HepG2 (cell line): ENCODE measurements around the gene ATP11B. TPM values are rescaled to one million over a fixed set of nuclear protein-coding genes. Genes with fewer than 3 reads are reported as not detected.

Experiments
- ATAC-seq: fragments of 200-7000 bp; cut with Tn5 transposase; 3 replicates; pipeline ENCODE4 v1.9.1; 2020; ENCODE audit warnings: mild to moderate bottlenecking, moderate library complexity
- BruUV-seq: library from RNA; stranded (reverse); fragments of 400-500 nt; replicated peaks from 2 replicates; lab custom pipeline; 2021; lab: Mats Ljungman, UMichigan
- CTCF ChIA-PET: fragments of 300-600 bp; formaldehyde crosslinking; extraction: SDS; loops from one replicate; lab custom pipeline; 2021; ENCODE audit warnings: low total read pairs, inconsistent platforms, low intra/inter-chr PET ratio; lab: Yijun Ruan, JAX
- POLR2A ChIA-PET: fragments of 350-600 bp; sonication (Branson Sonifier 250); formaldehyde crosslinking; loops from one replicate; lab custom pipeline; 2020; ENCODE audit warnings: antibody characterized with exemption, inconsistent platforms; lab: Yijun Ruan, JAX
- DNase-seq: peaks from one replicate; pipeline ENCODE4 v3.0.0-alpha.2; 2015; ENCODE audit warnings: low spot score
- FAIRE-seq: peaks from 3 replicates; lab custom pipeline; 2011; peaks lifted over from hg19 to GRCh38; lab: Jason Lieb, UNC
- H2AFZ ChIP-seq: one replicate; pipeline ENCODE4 v1.6.1; 2011; ENCODE audit warnings: low read length, inconsistent platforms
- H3K27ac ChIP-seq: fragments of 300-600 bp; 3 replicates; pipeline ENCODE4 v1.8.0; 2011; ENCODE audit warnings: mixed run types, mild to moderate bottlenecking, mixed read lengths, low read length, inconsistent platforms; ENCODE audit not compliant: insufficient read depth; ENCODE audit errors: extremely low read length
- H3K27me3 ChIP-seq, 2 experiments: fragments of 200-600 bp in 1 of 2; 2 replicates in 1 of 2; 3 replicates in 1 of 2; pipeline versions ENCODE4 v1.6.0 to v1.8.0; 2011; ENCODE audit warnings: low read length in 2 of 2, mild to moderate bottlenecking in 2 of 2, moderate library complexity in 2 of 2, inconsistent platforms in 1 of 2; ENCODE audit not compliant: insufficient read depth in 2 of 2, control insufficient read depth in 1 of 2
- H3K36me3 ChIP-seq, 2 experiments: fragments of 200-600 bp in 1 of 2; replicated peaks in 1 of 2; 2 replicates in 1 of 2; 3 replicates in 1 of 2; pipeline versions ENCODE4 v1.5.1 to v1.8.0; 2011; ENCODE audit warnings: low read length in 2 of 2, inconsistent platforms in 1 of 2; ENCODE audit not compliant: insufficient read depth in 2 of 2, control insufficient read depth in 1 of 2
- H3K4me1 ChIP-seq: 2 replicates; pipeline ENCODE4 v1.5.1; 2012; ENCODE audit warnings: low read length, inconsistent platforms; ENCODE audit not compliant: insufficient read depth
- H3K4me2 ChIP-seq: 2 replicates; pipeline ENCODE4 v1.6.0; 2011; ENCODE audit warnings: low read depth, low read length, inconsistent platforms
- H3K4me3 ChIP-seq, 3 experiments: fragments of 200-600 bp in 1 of 3; sonication (generic), shearing (Covaris generic) in 1 of 3; replicated peaks in 1 of 3; 2 replicates each; pipeline ENCODE4 v1.5.1; 2011 to 2016; ENCODE audit warnings: low read length in 3 of 3, inconsistent platforms in 2 of 3, low read depth in 2 of 3, mild to moderate bottlenecking in 2 of 3, control low read depth in 1 of 3, mixed read lengths in 1 of 3; ENCODE audit not compliant: insufficient read depth in 1 of 3
- H3K79me2 ChIP-seq: one replicate; pipeline ENCODE4 v1.6.1; 2011; ENCODE audit warnings: low read length, inconsistent platforms; ENCODE audit not compliant: insufficient read depth
- H3K9ac ChIP-seq: 2 replicates; pipeline ENCODE4 v1.6.0; 2011; ENCODE audit warnings: mild to moderate bottlenecking, low read depth, low read length, inconsistent platforms; ENCODE audit not compliant: insufficient read depth
- H3K9me3 ChIP-seq: 2 replicates; pipeline ENCODE4 v1.5.1; 2012; ENCODE audit warnings: mild to moderate bottlenecking, low read length
- H4K20me1 ChIP-seq: 2 replicates; pipeline ENCODE4 v1.6.0; 2011; ENCODE audit warnings: inconsistent platforms, mild to moderate bottlenecking, low read length, moderate library complexity; ENCODE audit not compliant: insufficient read depth
- ATF2 ChIP-seq: sonication (generic); formaldehyde crosslinking; IDR thresholded peaks from 2 replicates; pipeline ENCODE4 v1.4.0; 2020; ENCODE audit warnings: missing genetic modification reagents
- HOXA7 ChIP-seq: sonication (generic); formaldehyde crosslinking; IDR thresholded peaks from 2 replicates; pipeline ENCODE4 v1.8.1; 2022; ENCODE audit warnings: mild to moderate bottlenecking, missing genetic modification reagents, moderate library complexity
- ZNF20 ChIP-seq: sonication (generic); formaldehyde crosslinking; IDR thresholded peaks from 2 replicates; pipeline ENCODE4 v1.4.0; 2020; ENCODE audit warnings: mild to moderate bottlenecking, moderate library complexity, missing genetic modification reagents
- ZNF770 ChIP-seq: sonication (generic); formaldehyde crosslinking; IDR thresholded peaks from 2 replicates; pipeline ENCODE4 v1.5.0; 2020; ENCODE audit warnings: mild to moderate bottlenecking, missing genetic modification reagents
- WGBS: methylation state at CpG from one replicate; pipeline ENCODE4 v1.1.6; 2017; ENCODE audit warnings: low lambda C conversion rate; 5-methylcytosine and 5-hydroxymethylcytosine counted together
- in situ Hi-C: cut with HindIII; loops from 2 replicates; pipeline ENCODE4 v1.10.0; 2017; ENCODE audit warnings: low pct_unique_long_range_greater_than_20kb; ENCODE audit not compliant: extremely low pct_ligation_motif_present
- intact Hi-C: fragments of 100-400 bp; cut with micrococcal nuclease; formaldehyde crosslinking; loops from one replicate; pipeline ENCODE4 v1.10.0; 2022; ENCODE audit not compliant: unreplicated experiment
- polyA plus RNA-seq, 8 experiments: library from polyadenylated mRNA; depleted of rRNA in 3 of 8; stranded (reverse) in 7 of 8; unstranded in 1 of 8; fragments of >200 nt; fragmentation: Illumina TruSeq in 4 of 8; extraction: Trizol in 4 of 8; gene quantifications; 2 replicates each; pipeline versions ENCODE4 v1.2.1 to v1.2.3, GENCODE V29; 2011 to 2016; ENCODE audit warnings: low read depth in 4 of 8, missing spikeins in 1 of 8, mixed read lengths in 1 of 8; ENCODE audit not compliant: insufficient read depth in 1 of 8
- total RNA-seq, 5 experiments: library from RNA; depleted of rRNA; stranded (reverse); fragments of >200 nt; fragmentation: Illumina TruSeq; extraction: Trizol; gene quantifications; 2 replicates each; pipeline ENCODE4 v1.2.3, GENCODE V29; 2016; ENCODE audit warnings: low read depth in 1 of 5

The ATP11B gene
- total and polyA plus RNA-seq, 2 of the 13 experiments (the other 11 are each of a cell fraction or from before 2014, with no cell fraction given) = 10.1 to 22.9 TPM

- H2AFZ ChIP-seq = no peak overlapping the region
- no peak for ATAC-seq
- H3K79me2 ChIP-seq = no peaks in the 10 kb centered on the region
- intact Hi-C loops = no loop called here
- no TSS peak for BruUV-seq
- in situ Hi-C loops = no loop called here
- no peaks in the 10 kb centered on the region for H4K20me1 ChIP-seq
- no peak overlapping the region for H3K27ac ChIP-seq
- CTCF ChIA-PET = no interaction called here
- WGBS = 98% methylated on average over 4 of the region's 4 CpGs
- H3K27me3 ChIP-seq = no peaks in the 10 kb centered on the region
- TF ChIP-seq HOXA7 (CRISPR knock-in tag) (no peak), ATF2 (CRISPR knock-in tag) (no peak), ZNF770 (CRISPR knock-in tag) (no peak), ZNF20 (no peak)
- H3K9me3 ChIP-seq = no peaks in the 10 kb centered on the region
- H3K4me1 ChIP-seq = no peaks in the 10 kb centered on the region
- POLR2A ChIA-PET = no interaction called here
- H3K4me2 ChIP-seq = no peak overlapping the region
- DNase-seq = no peak
- FAIRE-seq = no peak
- H3K36me3 ChIP-seq = peaks cover 0 to 1% of the 10 kb centered on the region in 2 experiments; a peak in 1 of 5 replicates
- H3K9ac ChIP-seq = no peak overlapping the region
- no peak overlapping the region for H3K4me3 ChIP-seq
Observed at GRCh38 chr3:182921665-182922355, 128.5 kb downstream of the ATP11B start.
